H9 (cell line): ENCODE results near the gene ZNF467. TPM values are rescaled to one million over a fixed set of nuclear protein-coding genes. Genes with fewer than 3 reads are reported as not detected.
A peak's percentile ranks its signal among the peaks of the same experiment; 100 is the strongest.

Experiments
- DNase-seq: peaks from one replicate; pipeline ENCODE4 v3.0.0-alpha.2; 2017
- H2AFZ ChIP-seq: one replicate; pipeline ENCODE4 v1.6.1; 2013; ENCODE audit warnings: mild to moderate bottlenecking, low read length, control low read depth, moderate library complexity
- H2AK5ac ChIP-seq: 2 replicates; pipeline ENCODE4 v1.6.1; 2013; ENCODE audit warnings: low read length, control low read depth, mixed read lengths; ENCODE audit not compliant: insufficient read length
- H2BK120ac ChIP-seq: one replicate; pipeline ENCODE4 v1.6.1; 2013; ENCODE audit warnings: low read depth, mild to moderate bottlenecking, low read length, control low read depth, inconsistent platforms; ENCODE audit not compliant: poor library complexity, severe bottlenecking
- H2BK12ac ChIP-seq: 2 replicates; pipeline ENCODE4 v1.6.1; 2013; ENCODE audit warnings: low read length, control low read depth, mixed read lengths, low read depth; ENCODE audit not compliant: insufficient read length
- H2BK15ac ChIP-seq: 2 replicates; pipeline ENCODE4 v1.6.1; 2013; ENCODE audit warnings: low read depth, low read length, control low read depth
- H2BK20ac ChIP-seq: one replicate; pipeline ENCODE4 v1.6.1; 2013; ENCODE audit warnings: low read depth, mild to moderate bottlenecking, low read length, control low read depth, inconsistent platforms; ENCODE audit not compliant: poor library complexity, severe bottlenecking
- H2BK5ac ChIP-seq: 2 replicates; pipeline ENCODE4 v1.6.1; 2013; ENCODE audit warnings: low read length, control low read depth, mixed read lengths; ENCODE audit not compliant: insufficient read length
- H3K14ac ChIP-seq: 2 replicates; pipeline ENCODE4 v1.6.1; 2013; ENCODE audit warnings: low read length, control low read depth; ENCODE audit not compliant: insufficient read depth
- H3K18ac ChIP-seq: 2 replicates; pipeline ENCODE4 v1.6.1; 2013; ENCODE audit warnings: low read depth, mild to moderate bottlenecking, mixed read lengths, low read length, control low read depth; ENCODE audit not compliant: insufficient read length
- H3K23ac ChIP-seq: 2 replicates; pipeline ENCODE4 v1.6.1; 2013; ENCODE audit warnings: low read length, control low read depth, mixed read lengths, low read depth; ENCODE audit not compliant: insufficient read length
- H3K23me2 ChIP-seq: 2 replicates; pipeline ENCODE4 v1.6.1; 2013; ENCODE audit warnings: low read depth, mild to moderate bottlenecking, mixed read lengths, low read length, control low read depth; ENCODE audit not compliant: insufficient read length, poor library complexity, severe bottlenecking
- H3K27ac ChIP-seq: 2 replicates; pipeline ENCODE4 v1.5.1; 2013; ENCODE audit warnings: low read length, control low read depth, mixed read lengths, low read depth; ENCODE audit not compliant: insufficient read length
- H3K27me3 ChIP-seq: 2 replicates; pipeline ENCODE4 v1.6.1; 2013; ENCODE audit warnings: low read length, control low read depth, inconsistent platforms; ENCODE audit not compliant: insufficient read depth
- H3K4ac ChIP-seq: 2 replicates; pipeline ENCODE4 v1.6.1; 2013; ENCODE audit warnings: low read depth, mild to moderate bottlenecking, control low read depth, inconsistent platforms, low read length, moderate library complexity
- H3K4me1 ChIP-seq: 2 replicates; pipeline ENCODE4 v1.6.1; 2013; ENCODE audit warnings: low read length, control low read depth, inconsistent platforms; ENCODE audit not compliant: insufficient read depth
- H3K4me2 ChIP-seq: 2 replicates; pipeline ENCODE4 v1.6.1; 2013; ENCODE audit warnings: low read length, control low read depth, mixed read lengths; ENCODE audit not compliant: insufficient read length, insufficient read depth
- H3K56ac ChIP-seq: 2 replicates; pipeline ENCODE4 v1.6.1; 2013; ENCODE audit warnings: low read depth, mild to moderate bottlenecking, mixed read lengths, low read length, control low read depth; ENCODE audit not compliant: insufficient read length
- H3K79me1 ChIP-seq: 2 replicates; pipeline ENCODE4 v1.6.1; 2013; ENCODE audit warnings: low read depth, mild to moderate bottlenecking, moderate library complexity, low read length, control low read depth, inconsistent platforms; ENCODE audit not compliant: insufficient read depth, poor library complexity, severe bottlenecking
- H3K79me2 ChIP-seq: 2 replicates; pipeline ENCODE4 v1.6.1; 2013; ENCODE audit warnings: low read length, control low read depth, inconsistent platforms; ENCODE audit not compliant: insufficient read depth
- H3K9ac ChIP-seq: 2 replicates; pipeline ENCODE4 v1.6.1; 2013; ENCODE audit warnings: low read length, control low read depth, mixed read lengths; ENCODE audit not compliant: insufficient read length; ENCODE audit errors: extremely low read depth
- H3K9me3 ChIP-seq: one replicate; pipeline ENCODE4 v1.6.1; 2013; ENCODE audit warnings: low read depth, low read length, inconsistent platforms; ENCODE audit not compliant: control insufficient read depth
- H3T11ph ChIP-seq: one replicate; pipeline ENCODE4 v1.6.1; 2013; ENCODE audit warnings: mild to moderate bottlenecking, low read length, control low read depth, inconsistent platforms
- H4K20me1 ChIP-seq: one replicate; pipeline ENCODE4 v1.6.1; 2013; ENCODE audit not compliant: control insufficient read depth, insufficient read length, insufficient read depth
- H4K5ac ChIP-seq: 2 replicates; pipeline ENCODE4 v1.6.1; 2013; ENCODE audit warnings: low read depth, mild to moderate bottlenecking, mixed read lengths, low read length, control low read depth; ENCODE audit not compliant: insufficient read length
- H4K8ac ChIP-seq: replicated peaks from 2 replicates; pipeline ENCODE4 v1.6.1; 2013; ENCODE audit warnings: low read length, control low read depth, mixed read lengths, low read depth; ENCODE audit not compliant: insufficient read length
- H4K91ac ChIP-seq: 2 replicates; pipeline ENCODE4 v1.6.1; 2013; ENCODE audit warnings: low read depth, mild to moderate bottlenecking, moderate library complexity, mixed read lengths, low read length, control low read depth; ENCODE audit not compliant: insufficient read length
- H3K27ac Mint-ChIP-seq, 3 experiments: 2 replicates in 2 of 3; 3 replicates in 1 of 3; pipeline ENCODE4 v1.8.0; 2020 to 2021; ENCODE audit warnings: mixed read lengths in 3 of 3, mild to moderate bottlenecking in 1 of 3, moderate library complexity in 1 of 3
- H3K27me3 Mint-ChIP-seq: 2 replicates; pipeline ENCODE4 v1.8.0; 2021; ENCODE audit warnings: low read depth, mild to moderate bottlenecking, moderate library complexity, mixed read lengths
- H3K36me3 Mint-ChIP-seq, 3 experiments: 2 replicates in 2 of 3; 3 replicates in 1 of 3; pipeline ENCODE4 v1.8.0; 2020 to 2021; ENCODE audit warnings: low read depth in 3 of 3, mixed read lengths in 3 of 3; ENCODE audit not compliant: insufficient read depth in 1 of 3
- H3K4me1 Mint-ChIP-seq, 2 experiments: 2 replicates each; pipeline ENCODE4 v1.8.0; 2020; ENCODE audit warnings: mixed read lengths in 2 of 2
- H3K4me3 Mint-ChIP-seq, 2 experiments: 2 replicates in 1 of 2; 3 replicates in 1 of 2; pipeline ENCODE4 v1.8.0; 2020 to 2021; ENCODE audit warnings: mild to moderate bottlenecking in 2 of 2, mixed read lengths in 2 of 2, moderate library complexity in 1 of 2
- H3K9me3 Mint-ChIP-seq, 2 experiments: 2 replicates in 1 of 2; 3 replicates in 1 of 2; pipeline ENCODE4 v1.8.0; 2020; ENCODE audit warnings: mild to moderate bottlenecking in 2 of 2, mixed read lengths in 2 of 2, moderate library complexity in 1 of 2
- WGBS: extraction: QIAGEN DNeasy Blood & Tissue Kit; methylation state at CpG from one replicate; pipeline ENCODE4 v1.1.7; 2013; ENCODE audit warnings: missing lambda C conversion rate, low lambda C conversion rate, mixed read lengths; ENCODE audit not compliant: insufficient read length; ENCODE audit errors: extremely low coverage; 5-methylcytosine and 5-hydroxymethylcytosine counted together
- total RNA-seq: library from RNA; stranded (reverse); gene quantifications from 2 replicates; pipeline ENCODE4 v1.2.1, GENCODE V29; 2021
- TF ChIP-seq, protein P1 (sequence below): fragments of 200-600 bp; sonication (generic); conservative IDR thresholded peaks from 3 replicates; pipeline ENCODE4 v1.8.0; 2021; ENCODE audit warnings: antibody characterized with exemption, mild to moderate bottlenecking

Gene ZNF467
- total RNA-seq, 1 experiment from 2014 or later = 0.31 TPM

DNA sequence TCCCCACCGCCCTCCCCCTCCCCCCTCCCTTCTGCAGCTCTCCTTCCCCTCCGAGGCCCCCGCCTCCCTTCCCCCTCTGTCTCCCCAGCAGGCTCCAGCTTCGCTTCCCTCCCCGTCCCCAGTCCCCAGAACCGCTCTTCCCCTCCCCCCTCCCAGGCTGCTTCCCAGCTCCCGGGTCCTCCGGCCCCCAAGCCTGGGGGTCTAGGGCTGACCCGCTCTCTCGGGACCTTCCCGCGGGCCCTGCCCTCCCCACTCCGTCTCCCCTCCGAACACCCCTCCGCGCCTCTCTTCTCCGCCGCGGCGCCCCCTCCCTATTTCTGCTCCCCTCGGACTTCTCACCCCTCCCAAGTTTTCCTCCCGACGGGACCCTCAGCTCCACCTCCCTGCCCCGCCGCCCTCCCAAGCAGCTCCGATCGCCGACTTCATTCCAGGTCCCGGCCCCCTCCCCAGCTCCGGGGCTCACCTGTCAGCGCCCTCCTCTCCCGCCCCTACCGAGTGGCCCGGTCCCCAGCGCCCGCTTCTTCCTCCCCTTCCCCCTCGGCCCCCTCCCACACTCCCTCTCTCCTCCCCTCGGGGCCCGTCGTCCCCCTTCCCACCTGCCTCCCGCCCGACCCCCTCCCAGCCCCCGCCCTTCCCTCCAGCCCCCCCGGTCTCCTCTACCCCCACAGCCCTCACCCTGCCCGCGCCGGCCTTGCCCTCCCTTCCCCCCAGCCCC lies 990 bp downstream of the ZNF467 start:
- Histone ChIP-seq H2BK5ac (no peak overlapping the region), H4K20me1 (no peaks in the 10 kb centered on the region), H2AFZ (no peak overlapping the region), H4K91ac (no peak overlapping the region), H2BK15ac (no peak overlapping the region), H3K27me3 (peaks cover 49% of the 10 kb centered on the region), H3K4me1 (no peaks in the 10 kb centered on the region), H2AK5ac (no peak overlapping the region), H3K18ac (no peak overlapping the region), H2BK12ac (no peak overlapping the region), H3K23ac (no peak overlapping the region), H3K4ac (no peak overlapping the region), H3K9ac (no peak overlapping the region), H3K14ac (no peak overlapping the region), H3K79me1 (no peaks in the 10 kb centered on the region), H4K5ac (no peak overlapping the region), H2BK20ac (no peak overlapping the region), H2BK120ac (no peak overlapping the region), H3K9me3 (no peaks in the 10 kb centered on the region), H3K27ac (no peak overlapping the region), H4K8ac (no peak overlapping the region), H3T11ph (no peak overlapping the region), H3K4me2 (peak overlapping the region; percentile 34), H3K79me2 (no peaks in the 10 kb centered on the region), H3K23me2 (peaks cover 15% of the 10 kb centered on the region), H3K56ac (no peak overlapping the region)
- peaks cover 89% of the 10 kb centered on the region for H3K27me3 Mint-ChIP-seq
- DNase-seq = peak; percentile 54
- H3K27ac Mint-ChIP-seq = no peak overlapping the region
- H3K4me3 Mint-ChIP-seq = peak overlapping the region; percentile 61 to 81
- peaks cover 6 to 24% of the 10 kb centered on the region in 2 experiments for H3K4me1 Mint-ChIP-seq
- WGBS = no CpG with 5 or more reads among the region's 47 CpGs
- H3K9me3 Mint-ChIP-seq = no peaks in the 10 kb centered on the region
- TF ChIP-seq, protein P1, sequence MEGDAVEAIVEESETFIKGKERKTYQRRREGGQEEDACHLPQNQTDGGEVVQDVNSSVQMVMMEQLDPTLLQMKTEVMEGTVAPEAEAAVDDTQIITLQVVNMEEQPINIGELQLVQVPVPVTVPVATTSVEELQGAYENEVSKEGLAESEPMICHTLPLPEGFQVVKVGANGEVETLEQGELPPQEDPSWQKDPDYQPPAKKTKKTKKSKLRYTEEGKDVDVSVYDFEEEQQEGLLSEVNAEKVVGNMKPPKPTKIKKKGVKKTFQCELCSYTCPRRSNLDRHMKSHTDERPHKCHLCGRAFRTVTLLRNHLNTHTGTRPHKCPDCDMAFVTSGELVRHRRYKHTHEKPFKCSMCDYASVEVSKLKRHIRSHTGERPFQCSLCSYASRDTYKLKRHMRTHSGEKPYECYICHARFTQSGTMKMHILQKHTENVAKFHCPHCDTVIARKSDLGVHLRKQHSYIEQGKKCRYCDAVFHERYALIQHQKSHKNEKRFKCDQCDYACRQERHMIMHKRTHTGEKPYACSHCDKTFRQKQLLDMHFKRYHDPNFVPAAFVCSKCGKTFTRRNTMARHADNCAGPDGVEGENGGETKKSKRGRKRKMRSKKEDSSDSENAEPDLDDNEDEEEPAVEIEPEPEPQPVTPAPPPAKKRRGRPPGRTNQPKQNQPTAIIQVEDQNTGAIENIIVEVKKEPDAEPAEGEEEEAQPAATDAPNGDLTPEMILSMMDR = no peak
- H3K36me3 Mint-ChIP-seq = no peaks in the 10 kb centered on the region
